GM21515 (cell line): Measurements from ENCODE around the gene KAT6B.

ENCODE experiments used
- ATAC-seq: cut with Tn5 transposase; IDR thresholded peaks from one replicate; pipeline ENCODE4 v1.9.1; 2021; ENCODE audit not compliant: unreplicated experiment

Gene KAT6B

GRCh38 chr10:74822521-74823089 is 3.8 kb upstream of the KAT6B start:
- no peak for ATAC-seq

GRCh38 chr10:74823791-74824183 is 2.6 kb upstream of the KAT6B start:
- no peak for ATAC-seq

- no peak for ATAC-seq
Observed at GRCh38 chr10:74824184-74824899, 2.1 kb upstream of the KAT6B start.

- no peak for ATAC-seq
Observed at GRCh38 chr10:74824900-74825370, 1.5 kb upstream of the KAT6B start.

GRCh38 chr10:74825371-74826141 is 844 bp upstream of the KAT6B start:
- peak; percentile 2 for ATAC-seq

- ATAC-seq = peak; percentile 5
Observed at GRCh38 chr10:74827045-74827441, 643 bp downstream of the KAT6B start.

GRCh38 chr10:74827694-74828093 is 1.3 kb downstream of the KAT6B start:
- no peak for ATAC-seq

- ATAC-seq = no peak
Observed at GRCh38 chr10:74828946-74829345, 2.5 kb downstream of the KAT6B start.

- ATAC-seq = no peak
Observed at GRCh38 chr10:74831518-74832120, 5.2 kb downstream of the KAT6B start.

GRCh38 chr10:74835963-74836362 is 9.6 kb downstream of the KAT6B start:
- no peak for ATAC-seq

GRCh38 chr10:74836877-74837276 is 10.5 kb downstream of the KAT6B start:
- no peak for ATAC-seq

- ATAC-seq = no peak
Observed at GRCh38 chr10:74837743-74838142, 11.3 kb downstream of the KAT6B start.

- ATAC-seq = no peak
Observed at GRCh38 chr10:74839708-74840107, 13.3 kb downstream of the KAT6B start.

GRCh38 chr10:74841265-74841973 is 15.0 kb downstream of the KAT6B start:
- ATAC-seq = no peak

- ATAC-seq = no peak
Observed at GRCh38 chr10:74842301-74842954, 16.0 kb downstream of the KAT6B start.

GRCh38 chr10:74846958-74847357 is 20.6 kb downstream of the KAT6B start:
- no peak for ATAC-seq

GRCh38 chr10:74851831-74852230 is 25.4 kb downstream of the KAT6B start:
- no peak for ATAC-seq

GRCh38 chr10:74852381-74852780 is 26.0 kb downstream of the KAT6B start:
- no peak for ATAC-seq

- peak; percentile 40 for ATAC-seq
Observed at GRCh38 chr10:74854610-74855009, 28.2 kb downstream of the KAT6B start.

GRCh38 chr10:74855027-74855426 is 28.6 kb downstream of the KAT6B start:
- ATAC-seq = peak; percentile 47
